ENCODE data around the gene RSPH6A.
A peak's percentile ranks its signal among the peaks of the same experiment; 100 is the strongest.

Gene RSPH6A

DNA sequence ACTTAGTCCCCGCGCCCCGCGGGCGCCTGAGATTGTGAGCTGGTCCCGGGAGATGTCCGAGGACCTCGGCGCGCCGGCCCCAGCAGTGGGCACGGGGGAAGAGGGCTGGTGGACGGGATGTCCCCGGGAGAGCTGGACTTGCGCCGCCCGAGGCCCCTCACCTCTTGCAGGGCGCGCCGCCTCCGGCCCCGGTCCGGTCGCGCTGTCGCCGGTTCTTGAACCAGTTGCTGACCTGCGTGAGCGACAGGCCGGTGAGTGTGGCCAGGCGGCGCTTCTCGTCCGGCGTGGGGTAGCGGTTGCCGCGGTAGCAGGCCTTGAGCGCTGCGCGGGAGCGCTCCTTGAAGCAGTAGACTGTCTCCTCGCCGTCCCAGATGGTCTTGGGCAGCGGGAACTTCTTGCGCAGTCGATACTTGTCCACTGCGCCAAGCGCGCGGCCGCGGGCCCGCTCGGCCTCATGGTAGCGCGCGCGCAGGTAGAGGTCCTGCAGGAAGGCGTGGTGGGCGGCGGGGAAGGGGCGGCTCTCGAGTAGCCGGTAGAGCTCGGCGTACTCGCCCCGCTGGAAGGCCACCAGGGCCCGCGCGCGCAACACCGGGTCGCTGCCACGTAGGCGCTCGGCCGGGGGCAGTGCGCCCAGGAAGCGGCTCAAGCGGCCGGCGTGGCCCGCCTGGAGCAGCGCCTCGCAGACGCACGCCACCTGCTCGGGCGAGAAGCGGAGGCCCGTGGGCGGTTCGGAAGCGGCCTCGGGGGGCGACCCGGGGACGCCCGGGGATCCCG, 47.0 kb downstream of the RSPH6A start:
- Histone ChIP-seq H3K9me2 (replicated peaks; ENCODE audit: insufficient read depth, low read length) (no peaks in the 10 kb centered on the region), H3K36me3 (ENCODE audit: low read length) (no peaks in the 10 kb centered on the region), H3K27me3 (ENCODE audit: low read length) (no peaks in the 10 kb centered on the region), H3K27ac (ENCODE audit: low read depth, low read length) (no peak overlapping the region), H3K4me3 (ENCODE audit: insufficient read depth, low read length, poor library complexity, severe bottlenecking) (peak overlapping the region; percentile 86), H3F3A (ENCODE audit: insufficient read depth) (no peaks in the 10 kb centered on the region), H3K9me3 (ENCODE audit: insufficient read depth, low read length) (no peaks in the 10 kb centered on the region), H3K4me2 (ENCODE audit: low read depth, low read length, poor library complexity, severe bottlenecking) (peak overlapping the region; percentile 98), H3K9ac (ENCODE audit: low read length) (peak overlapping the region; percentile 74), H3K79me2 (ENCODE audit: insufficient read depth, low read length) (no peaks in the 10 kb centered on the region), H2AFZ (ENCODE audit: low read depth, low read length, severe bottlenecking) (peak overlapping the region; percentile 97), H4K20me1 (ENCODE audit: low read depth, low read length) (no peaks in the 10 kb centered on the region)
- TF ChIP-seq, protein P1, sequence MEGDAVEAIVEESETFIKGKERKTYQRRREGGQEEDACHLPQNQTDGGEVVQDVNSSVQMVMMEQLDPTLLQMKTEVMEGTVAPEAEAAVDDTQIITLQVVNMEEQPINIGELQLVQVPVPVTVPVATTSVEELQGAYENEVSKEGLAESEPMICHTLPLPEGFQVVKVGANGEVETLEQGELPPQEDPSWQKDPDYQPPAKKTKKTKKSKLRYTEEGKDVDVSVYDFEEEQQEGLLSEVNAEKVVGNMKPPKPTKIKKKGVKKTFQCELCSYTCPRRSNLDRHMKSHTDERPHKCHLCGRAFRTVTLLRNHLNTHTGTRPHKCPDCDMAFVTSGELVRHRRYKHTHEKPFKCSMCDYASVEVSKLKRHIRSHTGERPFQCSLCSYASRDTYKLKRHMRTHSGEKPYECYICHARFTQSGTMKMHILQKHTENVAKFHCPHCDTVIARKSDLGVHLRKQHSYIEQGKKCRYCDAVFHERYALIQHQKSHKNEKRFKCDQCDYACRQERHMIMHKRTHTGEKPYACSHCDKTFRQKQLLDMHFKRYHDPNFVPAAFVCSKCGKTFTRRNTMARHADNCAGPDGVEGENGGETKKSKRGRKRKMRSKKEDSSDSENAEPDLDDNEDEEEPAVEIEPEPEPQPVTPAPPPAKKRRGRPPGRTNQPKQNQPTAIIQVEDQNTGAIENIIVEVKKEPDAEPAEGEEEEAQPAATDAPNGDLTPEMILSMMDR (IDR thresholded peaks at IDR 0.05; ENCODE audit: insufficient read depth, low read length, poor library complexity, severe bottlenecking) = no peak

GRCh38 chr19:45767410-45767880, 47.7 kb downstream of the RSPH6A start:
- no peaks in the 10 kb centered on the region for H3F3A ChIP-seq (ENCODE audit: insufficient read depth)
- no peaks in the 10 kb centered on the region for H3K36me3 ChIP-seq (ENCODE audit: low read length)
- H3K27ac ChIP-seq (ENCODE audit: low read depth, low read length) = no peak overlapping the region
- H3K4me3 ChIP-seq (ENCODE audit: insufficient read depth, low read length, poor library complexity, severe bottlenecking) = no peak overlapping the region
- no peaks in the 10 kb centered on the region for H3K27me3 ChIP-seq (ENCODE audit: low read length)
- TF ChIP-seq, protein P1 (IDR thresholded peaks at IDR 0.05; ENCODE audit: insufficient read depth, low read length, poor library complexity, severe bottlenecking) = no peak
- TF ChIP-seq EZH2phosphoT487 (conservative IDR thresholded peaks at IDR 0.05; ENCODE audit: low read length) = no peak
- H2AFZ ChIP-seq (ENCODE audit: low read depth, low read length, severe bottlenecking) = no peak overlapping the region
- H3K4me2 ChIP-seq (ENCODE audit: low read depth, low read length, poor library complexity, severe bottlenecking) = no peak overlapping the region
- no peaks in the 10 kb centered on the region for H4K20me1 ChIP-seq (ENCODE audit: low read depth, low read length)
- H3K79me2 ChIP-seq (ENCODE audit: insufficient read depth, low read length) = no peaks in the 10 kb centered on the region
- no peaks in the 10 kb centered on the region for H3K9me3 ChIP-seq (ENCODE audit: insufficient read depth, low read length)
- H3K9me2 ChIP-seq (replicated peaks; ENCODE audit: insufficient read depth, low read length) = no peaks in the 10 kb centered on the region
- no peak overlapping the region for H3K9ac ChIP-seq (ENCODE audit: low read length)

- H3K27ac ChIP-seq (ENCODE audit: low read depth, low read length) = no peak overlapping the region
- H3K9ac ChIP-seq (ENCODE audit: low read length) = no peak overlapping the region
- H3K36me3 ChIP-seq (ENCODE audit: low read length) = no peaks in the 10 kb centered on the region
- no peak overlapping the region for H2AFZ ChIP-seq (ENCODE audit: low read depth, low read length, severe bottlenecking)
- no peaks in the 10 kb centered on the region for H3K79me2 ChIP-seq (ENCODE audit: insufficient read depth, low read length)
- no peaks in the 10 kb centered on the region for H3F3A ChIP-seq (ENCODE audit: insufficient read depth)
- no peaks in the 10 kb centered on the region for H3K27me3 ChIP-seq (ENCODE audit: low read length)
- H3K4me3 ChIP-seq (ENCODE audit: insufficient read depth, low read length, poor library complexity, severe bottlenecking) = no peak overlapping the region
- no peaks in the 10 kb centered on the region for H3K9me3 ChIP-seq (ENCODE audit: insufficient read depth, low read length)
- H3K9me2 ChIP-seq (replicated peaks; ENCODE audit: insufficient read depth, low read length) = no peaks in the 10 kb centered on the region
- no peaks in the 10 kb centered on the region for H4K20me1 ChIP-seq (ENCODE audit: low read depth, low read length)
- TF ChIP-seq, protein P1 (IDR thresholded peaks at IDR 0.05; ENCODE audit: insufficient read depth, low read length, poor library complexity, severe bottlenecking) = no peak
- TF ChIP-seq EZH2phosphoT487 (conservative IDR thresholded peaks at IDR 0.05; ENCODE audit: low read length) = no peak
- no peak overlapping the region for H3K4me2 ChIP-seq (ENCODE audit: low read depth, low read length, poor library complexity, severe bottlenecking)
These were observed 48.2 kb downstream of the RSPH6A start for GRCh38 chr19:45766869-45767346.
